Upper lobe of left lung (tissue), 4 donors: Measurements from ENCODE around the gene BEGAIN.

Experiments used
- CTCF ChIP-seq, 6 experiments: fragments of 450-650 bp in 4 of 6; fragments of 200-600 bp in 2 of 6; sonication (generic) in 2 of 6; IDR thresholded peaks; one replicate each; pipeline ENCODE4 v1.5.1; 2016 to 2019; ENCODE audit warnings: antibody characterized with exemption in 6 of 6
- EP300 ChIP-seq, 4 donors: sonication (generic); formaldehyde crosslinking; IDR thresholded peaks; one replicate each; pipeline ENCODE4 v1.5.1; 2017; ENCODE audit warnings: antibody characterized with exemption in 4 of 4, control low read depth in 2 of 4

GRCh38 chr14:100582496-100583165 lies 4.6 kb downstream of the BEGAIN start:
- no peak for TF ChIP-seq CTCF (IDR thresholded peaks at IDR 0.05)
- TF ChIP-seq EP300 (IDR thresholded peaks at IDR 0.05): no peak
